ENCODE results near the gene ENPP3. TPM values are rescaled to one million over a fixed set of nuclear protein-coding genes. Genes with fewer than 3 reads are reported as not detected.
"Not testable (repeated sequence)": the region's sequence is repeated elsewhere in the genome, so short reads cannot be mapped to it uniquely, and the experiment has no call there.

The ENPP3 gene
- total and polyA plus RNA-seq, 10 donors = 0.23 to 1.3 (median 0.54) TPM

DNA sequence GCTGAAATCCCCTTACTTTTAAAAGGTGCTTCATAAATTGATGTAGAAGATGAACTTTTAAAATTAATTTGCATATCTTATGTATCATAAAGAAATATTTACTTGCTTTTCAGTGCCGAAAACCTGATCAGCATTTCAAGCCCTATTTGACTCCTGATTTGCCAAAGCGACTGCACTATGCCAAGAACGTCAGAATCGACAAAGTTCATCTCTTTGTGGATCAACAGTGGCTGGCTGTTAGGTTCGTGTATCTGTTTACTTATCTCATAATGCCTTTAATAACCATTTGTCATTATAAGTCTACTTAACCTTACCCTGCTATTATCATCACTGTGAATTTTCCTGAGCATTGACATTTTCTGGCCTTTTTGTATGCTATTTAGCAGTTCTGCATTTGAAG, 56.3 kb downstream of the ENPP3 start:
- no peak overlapping the region for H3K27ac ChIP-seq
- H3K9me3 ChIP-seq = no peaks in the 10 kb centered on the region
- H3K4me1 ChIP-seq = peaks cover 0 to 38% (median 2%) of the 10 kb centered on the region in 6 donors
- H3K36me3 ChIP-seq = no peaks in the 10 kb centered on the region
- WGBS, 5 donors = 89 to 92% (median 91%) methylated on average over 5 of the region's 5 CpGs
- DNase-seq = no peak
- TF ChIP-seq POLR2A (IDR thresholded peaks at IDR 0.05) (no peak), POLR2AphosphoS5 (IDR thresholded peaks at IDR 0.05) (no peak)
- TF ChIP-seq, protein P1, sequence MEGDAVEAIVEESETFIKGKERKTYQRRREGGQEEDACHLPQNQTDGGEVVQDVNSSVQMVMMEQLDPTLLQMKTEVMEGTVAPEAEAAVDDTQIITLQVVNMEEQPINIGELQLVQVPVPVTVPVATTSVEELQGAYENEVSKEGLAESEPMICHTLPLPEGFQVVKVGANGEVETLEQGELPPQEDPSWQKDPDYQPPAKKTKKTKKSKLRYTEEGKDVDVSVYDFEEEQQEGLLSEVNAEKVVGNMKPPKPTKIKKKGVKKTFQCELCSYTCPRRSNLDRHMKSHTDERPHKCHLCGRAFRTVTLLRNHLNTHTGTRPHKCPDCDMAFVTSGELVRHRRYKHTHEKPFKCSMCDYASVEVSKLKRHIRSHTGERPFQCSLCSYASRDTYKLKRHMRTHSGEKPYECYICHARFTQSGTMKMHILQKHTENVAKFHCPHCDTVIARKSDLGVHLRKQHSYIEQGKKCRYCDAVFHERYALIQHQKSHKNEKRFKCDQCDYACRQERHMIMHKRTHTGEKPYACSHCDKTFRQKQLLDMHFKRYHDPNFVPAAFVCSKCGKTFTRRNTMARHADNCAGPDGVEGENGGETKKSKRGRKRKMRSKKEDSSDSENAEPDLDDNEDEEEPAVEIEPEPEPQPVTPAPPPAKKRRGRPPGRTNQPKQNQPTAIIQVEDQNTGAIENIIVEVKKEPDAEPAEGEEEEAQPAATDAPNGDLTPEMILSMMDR (IDR thresholded peaks at IDR 0.05 in 8 of 11, conservative IDR thresholded peaks at IDR 0.05 in 3 of 11) = no peak
- no peak overlapping the region for H3K4me3 ChIP-seq
- no peaks in the 10 kb centered on the region for H3K27me3 ChIP-seq (replicated peaks in 1 of 7)
- intact Hi-C loops (cut with DNase I; ENCODE audit: low total_unique reads) = loop anchor here (10.0 kb wide), 1 partner anchor 221 kb away; no protein-coding TSS in a partner anchor

- TF ChIP-seq POLR2AphosphoS5 (IDR thresholded peaks at IDR 0.05) (no peak), POLR2A (IDR thresholded peaks at IDR 0.05) (no peak)
- TF ChIP-seq, protein P1 (IDR thresholded peaks at IDR 0.05 in 8 of 11, conservative IDR thresholded peaks at IDR 0.05 in 3 of 11) = peak in 10 of 11 experiments; percentile 38 to 76 (median 59)
- Histone ChIP-seq H3K27me3 (replicated peaks in 1 of 7) (no peaks in the 10 kb centered on the region), H3K4me1 (peaks cover 0 to 23% (median 2%) of the 10 kb centered on the region in 6 donors), H3K4me3 (no peak overlapping the region), H3K36me3 (no peaks in the 10 kb centered on the region), H3K27ac (no peak overlapping the region), H3K9me3 (no peaks in the 10 kb centered on the region)
- no peak for DNase-seq
- intact Hi-C loops (cut with DNase I; ENCODE audit: low total_unique reads) = loop anchor here (10.0 kb wide), 1 partner anchor 220 kb away; no protein-coding TSS in a partner anchor
- 31 to 50% (median 46%) methylated on average over 2 of the region's 2 CpGs for WGBS, 5 donors
Observed at GRCh38 chr6:131694832-131695426, 57.8 kb downstream of the ENPP3 start.

- 88 to 95% (median 92%) methylated on average over 7 of the region's 7 CpGs for WGBS, 5 donors
- no peak for DNase-seq
- Histone ChIP-seq H3K27me3 (replicated peaks in 1 of 7) (no peaks in the 10 kb centered on the region), H3K36me3 (no peaks in the 10 kb centered on the region), H3K4me3 (no peak overlapping the region), H3K27ac (no peak overlapping the region), H3K4me1 (peaks cover 0 to 3% (median 0%) of the 10 kb centered on the region in 6 donors), H3K9me3 (no peaks in the 10 kb centered on the region)
- intact Hi-C loops (cut with DNase I; ENCODE audit: low total_unique reads) = loop anchor here (10.0 kb wide), 1 partner anchor 218 kb away; no protein-coding TSS in a partner anchor
- TF ChIP-seq POLR2AphosphoS5 (IDR thresholded peaks at IDR 0.05) = no peak
- TF ChIP-seq, protein P1 (IDR thresholded peaks at IDR 0.05 in 8 of 11, conservative IDR thresholded peaks at IDR 0.05 in 3 of 11) = no peak
- no peak for TF ChIP-seq POLR2A (IDR thresholded peaks at IDR 0.05)
Observed at GRCh38 chr6:131696956-131697355, 59.9 kb downstream of the ENPP3 start.

- H3K36me3 ChIP-seq; intact Hi-C loops (cut with DNase I; ENCODE audit: low total_unique reads); H3K4me3 ChIP-seq; DNase-seq; H3K27me3 ChIP-seq (replicated peaks in 1 of 7); H3K4me1 ChIP-seq; H3K27ac ChIP-seq; H3K9me3 ChIP-seq: not testable (repeated sequence)
- WGBS, 5 donors = no CpG with 5 or more reads among the region's 14 CpGs
Observed at GRCh38 chr6:131700851-131701250, 63.7 kb downstream of the ENPP3 start.

DNA sequence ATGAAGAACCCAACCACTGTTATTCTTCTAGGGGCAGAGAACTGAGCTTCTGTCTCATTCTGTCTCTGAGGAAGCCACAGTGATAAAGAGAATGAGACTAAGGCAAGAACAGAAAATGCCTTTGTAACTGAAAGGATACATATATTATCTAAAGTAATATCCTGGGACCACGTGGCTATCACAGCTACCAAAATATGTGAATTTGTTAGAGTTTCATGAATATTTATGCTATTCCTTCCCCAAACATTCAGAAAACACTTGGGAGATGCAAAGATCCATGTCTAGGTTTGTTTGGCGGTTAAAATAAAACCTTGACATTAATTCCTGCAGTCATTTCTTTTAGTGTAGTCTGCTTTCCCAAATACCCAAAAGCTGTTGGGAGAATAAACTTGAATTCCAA, 66.8 kb downstream of the ENPP3 start:
- H3K9me3 ChIP-seq; H3K4me3 ChIP-seq; intact Hi-C loops (cut with DNase I; ENCODE audit: low total_unique reads); H3K27ac ChIP-seq; H3K4me1 ChIP-seq; DNase-seq; H3K36me3 ChIP-seq; H3K27me3 ChIP-seq (replicated peaks in 1 of 7): not testable (repeated sequence)
- no CpG with 5 or more reads among the region's 2 CpGs for WGBS, 5 donors

DNA sequence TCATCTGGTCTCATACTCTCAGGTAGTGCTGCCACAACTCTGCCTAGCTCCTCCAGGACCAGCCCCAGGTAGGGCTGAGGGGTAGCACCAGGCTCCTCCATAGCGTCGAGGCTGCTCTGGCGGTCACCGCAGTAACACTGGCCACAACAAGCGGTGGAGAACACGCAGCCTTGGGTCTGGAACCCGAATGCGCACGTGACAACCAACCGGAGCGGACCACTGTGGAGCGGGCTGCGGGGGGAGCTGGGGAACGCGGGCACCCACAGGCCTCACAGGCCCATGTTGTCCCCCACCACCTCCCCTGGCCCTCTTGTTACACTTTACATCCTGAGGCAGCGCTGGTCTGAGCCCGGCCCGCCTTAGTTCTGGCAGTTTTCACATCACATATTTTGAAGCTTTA, 73.8 kb downstream of the ENPP3 start, which contains the start of gene CTAGE9:
Gene CTAGE9, minus strand, starts transcription at position 101 of the 400 bp plus-strand sequence. Its CDS starts 0 bp downstream, at position 101.
- WGBS, 5 donors = 88 to 100% (median 97%) methylated on average over 3 to 10 of the region's 18 CpGs
- DNase-seq; H3K4me3 ChIP-seq; H3K27ac ChIP-seq; intact Hi-C loops (cut with DNase I; ENCODE audit: low total_unique reads); H3K4me1 ChIP-seq; H3K9me3 ChIP-seq; H3K27me3 ChIP-seq (replicated peaks in 1 of 7); H3K36me3 ChIP-seq: not testable (repeated sequence)
